HUES6 (cell line): Measurements from ENCODE around the gene TNF.

Experiments used
- H3K27ac ChIP-seq: 2 replicates; pipeline ENCODE4 v1.7.0; 2013; ENCODE audit warnings: low read depth, mild to moderate bottlenecking, low read length, inconsistent platforms
- H3K27me3 ChIP-seq: 2 replicates; pipeline ENCODE4 v1.6.1; 2013; ENCODE audit warnings: low read length; ENCODE audit not compliant: control insufficient read depth, insufficient read depth
- H3K36me3 ChIP-seq: 2 replicates; pipeline ENCODE4 v1.6.1; 2013; ENCODE audit warnings: low read length; ENCODE audit not compliant: control insufficient read depth, insufficient read depth
- H3K4me1 ChIP-seq: 2 replicates; pipeline ENCODE4 v1.6.1; 2013; ENCODE audit warnings: low read length; ENCODE audit not compliant: control insufficient read depth, insufficient read depth
- H3K4me3 ChIP-seq: 2 replicates; pipeline ENCODE4 v1.5.1; 2013; ENCODE audit warnings: low read depth, low read length
- H3K9ac ChIP-seq: one replicate; pipeline ENCODE4 v1.6.1; 2013; ENCODE audit warnings: mild to moderate bottlenecking, low read length
- H3K9me3 ChIP-seq: 2 replicates; pipeline ENCODE4 v1.6.1; 2013; ENCODE audit warnings: low read depth, low read length; ENCODE audit not compliant: control insufficient read depth, insufficient read depth

Gene TNF

DNA sequence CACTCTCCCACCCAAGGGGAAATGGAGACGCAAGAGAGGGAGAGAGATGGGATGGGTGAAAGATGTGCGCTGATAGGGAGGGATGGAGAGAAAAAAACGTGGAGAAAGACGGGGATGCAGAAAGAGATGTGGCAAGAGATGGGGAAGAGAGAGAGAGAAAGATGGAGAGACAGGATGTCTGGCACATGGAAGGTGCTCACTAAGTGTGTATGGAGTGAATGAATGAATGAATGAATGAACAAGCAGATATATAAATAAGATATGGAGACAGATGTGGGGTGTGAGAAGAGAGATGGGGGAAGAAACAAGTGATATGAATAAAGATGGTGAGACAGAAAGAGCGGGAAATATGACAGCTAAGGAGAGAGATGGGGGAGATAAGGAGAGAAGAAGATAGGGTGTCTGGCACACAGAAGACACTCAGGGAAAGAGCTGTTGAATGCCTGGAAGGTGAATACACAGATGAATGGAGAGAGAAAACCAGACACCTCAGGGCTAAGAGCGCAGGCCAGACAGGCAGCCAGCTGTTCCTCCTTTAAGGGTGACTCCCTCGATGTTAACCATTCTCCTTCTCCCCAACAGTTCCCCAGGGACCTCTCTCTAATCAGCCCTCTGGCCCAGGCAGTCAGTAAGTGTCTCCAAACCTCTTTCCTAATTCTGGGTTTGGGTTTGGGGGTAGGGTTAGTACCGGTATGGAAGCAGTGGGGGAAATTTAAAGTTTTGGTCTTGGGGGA, 754 bp downstream of the TNF start:
- Histone ChIP-seq H3K9ac (no peak overlapping the region), H3K27ac (no peak overlapping the region), H3K27me3 (peaks cover 16% of the 10 kb centered on the region), H3K4me3 (no peak overlapping the region), H3K4me1 (peaks cover 37% of the 10 kb centered on the region), H3K36me3 (no peaks in the 10 kb centered on the region), H3K9me3 (no peaks in the 10 kb centered on the region)

DNA sequence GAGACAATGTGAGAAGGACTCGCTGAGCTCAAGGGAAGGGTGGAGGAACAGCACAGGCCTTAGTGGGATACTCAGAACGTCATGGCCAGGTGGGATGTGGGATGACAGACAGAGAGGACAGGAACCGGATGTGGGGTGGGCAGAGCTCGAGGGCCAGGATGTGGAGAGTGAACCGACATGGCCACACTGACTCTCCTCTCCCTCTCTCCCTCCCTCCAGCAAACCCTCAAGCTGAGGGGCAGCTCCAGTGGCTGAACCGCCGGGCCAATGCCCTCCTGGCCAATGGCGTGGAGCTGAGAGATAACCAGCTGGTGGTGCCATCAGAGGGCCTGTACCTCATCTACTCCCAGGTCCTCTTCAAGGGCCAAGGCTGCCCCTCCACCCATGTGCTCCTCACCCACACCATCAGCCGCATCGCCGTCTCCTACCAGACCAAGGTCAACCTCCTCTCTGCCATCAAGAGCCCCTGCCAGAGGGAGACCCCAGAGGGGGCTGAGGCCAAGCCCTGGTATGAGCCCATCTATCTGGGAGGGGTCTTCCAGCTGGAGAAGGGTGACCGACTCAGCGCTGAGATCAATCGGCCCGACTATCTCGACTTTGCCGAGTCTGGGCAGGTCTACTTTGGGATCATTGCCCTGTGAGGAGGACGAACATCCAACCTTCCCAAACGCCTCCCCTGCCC, 1.7 kb downstream of the TNF start:
- H3K9me3 ChIP-seq, result no peaks in the 10 kb centered on the region
- no peaks in the 10 kb centered on the region for H3K36me3 ChIP-seq
- peaks cover 24% of the 10 kb centered on the region for H3K27me3 ChIP-seq
- no peak overlapping the region for H3K27ac ChIP-seq
- H3K4me3 ChIP-seq, result no peak overlapping the region
- peaks cover 42% of the 10 kb centered on the region for H3K4me1 ChIP-seq
- H3K9ac ChIP-seq, result no peak overlapping the region

DNA sequence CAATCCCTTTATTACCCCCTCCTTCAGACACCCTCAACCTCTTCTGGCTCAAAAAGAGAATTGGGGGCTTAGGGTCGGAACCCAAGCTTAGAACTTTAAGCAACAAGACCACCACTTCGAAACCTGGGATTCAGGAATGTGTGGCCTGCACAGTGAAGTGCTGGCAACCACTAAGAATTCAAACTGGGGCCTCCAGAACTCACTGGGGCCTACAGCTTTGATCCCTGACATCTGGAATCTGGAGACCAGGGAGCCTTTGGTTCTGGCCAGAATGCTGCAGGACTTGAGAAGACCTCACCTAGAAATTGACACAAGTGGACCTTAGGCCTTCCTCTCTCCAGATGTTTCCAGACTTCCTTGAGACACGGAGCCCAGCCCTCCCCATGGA, 2.2 kb downstream of the TNF start:
- H3K27ac ChIP-seq, result no peak overlapping the region
- no peak overlapping the region for H3K9ac ChIP-seq
- H3K27me3 ChIP-seq, result peaks cover 25% of the 10 kb centered on the region
- H3K36me3 ChIP-seq, result no peaks in the 10 kb centered on the region
- no peak overlapping the region for H3K4me3 ChIP-seq
- H3K9me3 ChIP-seq, result no peaks in the 10 kb centered on the region
- H3K4me1 ChIP-seq, result peaks cover 43% of the 10 kb centered on the region

DNA sequence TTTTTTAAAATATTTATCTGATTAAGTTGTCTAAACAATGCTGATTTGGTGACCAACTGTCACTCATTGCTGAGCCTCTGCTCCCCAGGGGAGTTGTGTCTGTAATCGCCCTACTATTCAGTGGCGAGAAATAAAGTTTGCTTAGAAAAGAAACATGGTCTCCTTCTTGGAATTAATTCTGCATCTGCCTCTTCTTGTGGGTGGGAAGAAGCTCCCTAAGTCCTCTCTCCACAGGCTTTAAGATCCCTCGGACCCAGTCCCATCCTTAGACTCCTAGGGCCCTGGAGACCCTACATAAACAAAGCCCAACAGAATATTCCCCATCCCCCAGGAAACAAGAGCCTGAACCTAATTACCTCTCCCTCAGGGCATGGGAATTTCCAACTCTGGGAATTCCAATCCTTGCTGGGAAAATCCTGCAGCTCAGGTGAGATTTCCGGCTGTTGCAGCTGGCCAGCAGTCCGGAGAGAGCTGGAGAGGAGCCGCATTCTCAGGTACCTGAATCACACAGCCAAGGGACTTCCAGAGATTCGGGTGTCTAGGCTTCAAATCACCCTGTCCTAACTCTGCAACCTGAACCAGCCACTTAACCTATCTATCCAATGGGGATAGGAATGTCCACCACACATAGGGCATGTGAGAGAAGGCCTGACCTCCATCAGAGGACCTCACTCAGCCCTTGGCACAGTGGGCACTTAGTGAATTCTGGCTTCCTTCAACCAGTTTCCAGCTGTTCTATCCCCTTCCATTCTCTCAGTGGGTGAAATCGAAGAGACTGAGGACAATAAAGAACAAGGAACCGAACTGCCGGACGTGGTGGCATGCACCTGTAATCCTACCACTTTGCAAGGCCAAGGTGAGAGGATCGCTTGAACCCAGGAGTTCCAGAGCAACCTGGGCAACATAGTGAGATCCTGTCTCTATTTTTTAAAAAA, 3.1 kb downstream of the TNF start:
- Histone ChIP-seq H3K27me3 (peaks cover 25% of the 10 kb centered on the region), H3K4me3 (peak overlapping the region; percentile 14; the same call in 1 of the 2 replicates), H3K9ac (peak overlapping the region; percentile 40), H3K4me1 (peaks cover 43% of the 10 kb centered on the region), H3K27ac (no peak overlapping the region), H3K9me3 (no peaks in the 10 kb centered on the region), H3K36me3 (no peaks in the 10 kb centered on the region)

DNA sequence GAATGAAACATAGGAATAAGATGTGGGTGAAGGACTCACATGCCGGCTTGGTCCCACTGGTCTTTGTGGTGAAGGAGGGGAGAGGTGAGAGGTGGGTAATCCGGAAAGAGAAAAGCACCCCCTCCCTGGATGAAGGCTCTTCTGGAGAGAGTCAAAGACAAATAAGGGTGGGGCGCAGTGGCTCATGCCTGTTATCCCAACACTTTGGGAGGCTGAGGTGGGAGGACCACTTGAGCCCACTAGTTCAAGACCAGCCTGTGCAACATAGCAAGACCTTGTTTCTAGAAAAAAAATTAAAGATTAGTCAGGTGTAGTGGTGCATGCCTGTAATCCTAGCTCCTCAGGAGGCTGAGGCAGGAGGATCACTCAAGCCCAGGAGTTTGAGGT, 3.7 kb downstream of the TNF start:
- peaks cover 41% of the 10 kb centered on the region for H3K4me1 ChIP-seq
- H3K27me3 ChIP-seq, result peaks cover 25% of the 10 kb centered on the region
- H3K4me3 ChIP-seq, result no peak overlapping the region
- no peak overlapping the region for H3K9ac ChIP-seq
- no peaks in the 10 kb centered on the region for H3K9me3 ChIP-seq
- no peaks in the 10 kb centered on the region for H3K36me3 ChIP-seq
- no peak overlapping the region for H3K27ac ChIP-seq

DNA sequence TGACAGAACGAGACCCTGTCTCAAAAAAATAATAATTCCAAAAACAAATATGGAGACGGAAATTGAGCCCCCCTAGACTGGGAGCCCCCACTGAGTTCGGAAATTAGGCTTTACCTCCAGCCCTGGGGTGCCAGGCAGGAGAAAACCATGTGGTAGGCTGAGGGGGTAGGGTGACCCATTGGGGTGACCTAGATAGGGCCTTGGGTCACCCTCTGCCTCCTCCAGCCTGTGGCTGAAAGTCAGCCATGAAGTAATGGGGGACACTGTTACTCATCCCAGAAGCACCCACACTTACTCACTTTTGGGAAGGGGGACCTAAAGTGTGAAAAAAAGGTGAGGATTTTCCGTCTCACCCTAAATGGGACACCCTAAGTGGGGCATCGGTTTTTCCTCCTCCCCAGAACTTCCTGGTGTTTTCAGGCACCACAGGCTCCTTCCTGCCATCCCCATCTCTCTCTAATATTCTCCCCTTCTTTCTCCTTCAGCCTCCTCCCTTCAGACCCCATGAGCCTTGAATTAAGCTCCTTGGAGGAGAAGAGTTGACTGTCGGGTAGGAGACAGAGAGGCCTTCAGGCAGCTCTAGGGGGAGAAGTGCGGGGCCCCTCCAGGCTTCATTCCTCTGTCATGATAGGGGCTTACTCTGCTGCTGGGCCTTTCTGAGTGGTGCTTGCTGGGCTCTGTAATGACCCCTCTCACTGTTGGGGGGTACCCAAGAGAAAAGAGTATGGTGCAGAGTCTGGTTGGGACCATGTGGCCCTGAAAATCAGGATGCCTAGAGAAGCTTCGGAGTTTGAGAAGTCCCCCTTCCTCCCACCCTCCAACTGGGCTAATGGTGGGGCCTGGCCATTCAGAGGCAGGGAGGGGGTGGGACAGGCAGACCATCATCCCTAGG, 4.4 kb downstream of the TNF start:
- H3K9me3 ChIP-seq, result no peaks in the 10 kb centered on the region
- peak overlapping the region; percentile 99 for H3K4me3 ChIP-seq
- H3K27ac ChIP-seq, result no peak overlapping the region

DNA sequence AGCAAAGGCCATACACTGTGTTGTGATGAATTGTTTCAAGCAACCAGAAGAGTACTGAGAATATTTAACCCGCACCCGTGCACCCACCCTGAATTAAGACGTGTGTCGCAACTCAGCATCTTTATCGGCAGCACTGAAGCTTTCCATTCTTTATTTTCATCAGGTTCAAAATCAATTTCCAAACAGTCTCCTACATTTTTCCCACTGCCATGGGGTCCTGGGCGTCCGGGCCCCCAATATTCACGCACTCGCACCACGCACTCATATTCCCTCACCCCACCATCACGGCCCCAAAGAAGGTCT, 5.0 kb downstream of the TNF start:
- no peaks in the 10 kb centered on the region for H3K9me3 ChIP-seq
- peak overlapping the region; percentile 99 for H3K4me3 ChIP-seq
- H3K27me3 ChIP-seq, result peaks cover 25% of the 10 kb centered on the region
- peak overlapping the region; percentile 57 for H3K9ac ChIP-seq
- no peak overlapping the region for H3K27ac ChIP-seq
- peaks cover 34% of the 10 kb centered on the region for H3K4me1 ChIP-seq
- H3K36me3 ChIP-seq, result no peaks in the 10 kb centered on the region

More for the DNA sequence above, 4.4 kb downstream of the TNF start:
- Histone ChIP-seq H3K27me3 (peaks cover 25% of the 10 kb centered on the region), H3K4me1 (peaks cover 37% of the 10 kb centered on the region), H3K36me3 (no peaks in the 10 kb centered on the region), H3K9ac (no peak overlapping the region)

DNA sequence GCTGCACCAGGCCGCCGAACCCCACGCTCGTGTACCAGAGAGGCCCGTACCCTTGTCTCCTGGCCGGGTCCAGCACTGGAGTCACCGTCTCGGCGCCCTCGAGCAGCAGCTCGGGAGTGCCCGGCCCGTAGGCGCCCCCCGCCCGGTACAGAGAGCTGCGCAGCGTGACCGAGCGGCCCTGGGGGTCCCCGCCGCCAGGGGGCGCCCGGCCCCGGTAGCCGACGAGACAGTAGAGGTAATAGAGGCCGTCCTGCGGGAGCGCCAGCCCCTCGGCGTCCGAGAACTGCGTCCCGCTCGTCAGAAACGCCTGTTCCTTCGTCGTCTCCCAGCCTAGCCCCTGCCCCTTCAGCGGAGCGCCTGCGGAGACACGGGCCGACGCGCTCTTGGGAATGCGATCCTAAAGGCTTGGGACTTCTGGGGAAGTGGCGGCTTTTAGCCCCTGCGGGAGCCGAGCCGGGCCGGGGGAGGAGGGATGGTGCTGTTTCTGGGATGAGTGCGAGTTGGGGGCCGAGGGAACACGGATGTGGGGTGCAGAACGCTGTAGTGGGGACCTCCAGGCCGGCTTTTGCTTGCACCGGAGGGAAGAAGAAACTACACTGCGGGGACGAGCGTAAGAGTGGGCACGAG, 5.6 kb downstream of the TNF start:
- Histone ChIP-seq H3K9ac (peak overlapping the region; percentile 83), H3K4me3 (peak overlapping the region; percentile 99), H3K27ac (no peak overlapping the region; the same call in 1 of the 2 replicates), H3K36me3 (no peaks in the 10 kb centered on the region), H3K27me3 (peaks cover 21% of the 10 kb centered on the region), H3K4me1 (peaks cover 31% of the 10 kb centered on the region), H3K9me3 (no peaks in the 10 kb centered on the region)

DNA sequence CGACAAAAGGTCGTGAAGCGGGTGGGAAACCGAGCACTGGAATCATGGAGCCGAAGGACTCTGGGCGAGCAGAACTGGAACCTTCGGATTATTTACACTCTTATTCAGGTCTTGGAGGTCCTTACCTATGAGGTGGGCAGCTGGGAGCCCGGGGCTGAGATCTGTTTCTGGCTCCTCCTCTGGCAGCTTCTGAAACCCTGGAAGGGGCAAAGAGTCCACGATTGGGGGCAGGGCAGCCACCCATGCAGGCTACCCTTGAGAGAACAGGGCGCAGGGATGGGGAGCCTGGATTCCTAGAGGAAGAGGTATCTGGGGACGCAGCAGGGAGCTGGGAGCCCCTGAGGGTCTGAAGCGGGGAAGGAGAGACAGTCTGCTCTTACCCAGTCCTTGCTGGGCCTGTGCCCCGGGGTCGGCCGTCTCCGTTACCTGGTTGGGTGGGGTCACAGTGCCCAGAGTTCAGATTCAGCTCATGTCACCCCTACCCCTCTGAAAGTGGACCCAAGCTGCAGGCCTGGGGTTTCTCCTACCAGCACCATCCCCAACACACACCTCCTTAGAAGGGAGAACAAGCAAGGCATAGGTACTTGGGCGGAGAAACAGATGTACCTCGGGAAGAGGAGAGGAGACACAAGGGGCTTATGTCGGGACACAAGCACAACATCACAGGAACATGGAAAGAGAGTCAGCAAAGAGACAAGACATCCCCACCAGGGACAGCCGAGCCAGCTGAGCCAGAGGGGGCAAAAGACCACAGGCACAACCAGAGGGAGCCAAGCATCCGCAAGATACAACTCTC, 6.3 kb downstream of the TNF start:
- H3K36me3 ChIP-seq, result no peaks in the 10 kb centered on the region
- peak overlapping the region; percentile 83 for H3K9ac ChIP-seq
- H3K4me3 ChIP-seq, result peak overlapping the region; percentile 99
- no peak overlapping the region; the same call in 1 of the 2 replicates for H3K27ac ChIP-seq
- peaks cover 15% of the 10 kb centered on the region for H3K27me3 ChIP-seq
- no peaks in the 10 kb centered on the region for H3K9me3 ChIP-seq
- H3K4me1 ChIP-seq, result peaks cover 31% of the 10 kb centered on the region
